ENCODE data around the gene PRKN.

The PRKN gene

GRCh38 chr6:162271922-162272321 is 455.6 kb downstream of the PRKN start:
- DNase-seq, result no peak

- DNase-seq, result no peak
These were observed 456.6 kb downstream of the PRKN start for GRCh38 chr6:162270966-162271365.

- no peak for DNase-seq
These were observed 459.9 kb downstream of the PRKN start for GRCh38 chr6:162267641-162268040.

- DNase-seq, result no peak
These were observed 460.4 kb downstream of the PRKN start for GRCh38 chr6:162267126-162267525.

- DNase-seq, result no peak
These were observed 463.0 kb downstream of the PRKN start for GRCh38 chr6:162264581-162264980.

GRCh38 chr6:162262466-162263196 is 464.9 kb downstream of the PRKN start:
- DNase-seq, result no peak

GRCh38 chr6:162261598-162261997 is 466.0 kb downstream of the PRKN start:
- no peak for DNase-seq

GRCh38 chr6:162260027-162260426 is 467.5 kb downstream of the PRKN start:
- DNase-seq, result no peak

- DNase-seq, result no peak
These were observed 468.9 kb downstream of the PRKN start for GRCh38 chr6:162258647-162259046.

GRCh38 chr6:162256361-162256760 is 471.2 kb downstream of the PRKN start:
- DNase-seq, result no peak

- no peak for DNase-seq
These were observed 476.3 kb downstream of the PRKN start for GRCh38 chr6:162251257-162251656.

- no peak for DNase-seq
These were observed 477.5 kb downstream of the PRKN start for GRCh38 chr6:162249907-162250642.

- no peak for DNase-seq
These were observed 481.6 kb downstream of the PRKN start for GRCh38 chr6:162245830-162246420.

GRCh38 chr6:162244031-162244430 is 483.5 kb downstream of the PRKN start:
- no peak for DNase-seq

- DNase-seq, result no peak
These were observed 484.7 kb downstream of the PRKN start for GRCh38 chr6:162242915-162243314.

GRCh38 chr6:162239330-162239729 is 488.2 kb downstream of the PRKN start:
- no peak for DNase-seq

- no peak for DNase-seq
These were observed 488.9 kb downstream of the PRKN start for GRCh38 chr6:162238675-162239074.

- DNase-seq, result no peak
These were observed 490.2 kb downstream of the PRKN start for GRCh38 chr6:162237331-162237730.

- DNase-seq, result no peak
These were observed 492.9 kb downstream of the PRKN start for GRCh38 chr6:162234631-162235030.

GRCh38 chr6:162230147-162230752 is 497.3 kb downstream of the PRKN start:
- no peak for DNase-seq

GRCh38 chr6:162229093-162229492 is 498.5 kb downstream of the PRKN start:
- DNase-seq, result no peak

- DNase-seq, result no peak
These were observed 500.8 kb downstream of the PRKN start for GRCh38 chr6:162226803-162227202.

- DNase-seq, result no peak
These were observed 505.0 kb downstream of the PRKN start for GRCh38 chr6:162222521-162222920.

- no peak for DNase-seq
These were observed 506.7 kb downstream of the PRKN start for GRCh38 chr6:162220876-162221275.

All from GF-D8 (cell line).